Stimulated activated CD4-positive, alpha-beta T cell treated with anti-CD3 and anti-CD28 coated beads, Interleukin-15, amount 100 ng/mL, for 24 hours (primary cell): ENCODE data around the gene DNAAF2.
A peak's percentile ranks its signal among the peaks of the same experiment; 100 is the strongest.
"Not testable (repeated sequence)": the region's sequence is repeated elsewhere in the genome, so short reads cannot be mapped to it uniquely, and the experiment has no call there.

Source experiments
- DNase-seq: peaks from one replicate; pipeline ENCODE4 v3.0.0-alpha.2; 2020

DNAAF2 gene, protein sequence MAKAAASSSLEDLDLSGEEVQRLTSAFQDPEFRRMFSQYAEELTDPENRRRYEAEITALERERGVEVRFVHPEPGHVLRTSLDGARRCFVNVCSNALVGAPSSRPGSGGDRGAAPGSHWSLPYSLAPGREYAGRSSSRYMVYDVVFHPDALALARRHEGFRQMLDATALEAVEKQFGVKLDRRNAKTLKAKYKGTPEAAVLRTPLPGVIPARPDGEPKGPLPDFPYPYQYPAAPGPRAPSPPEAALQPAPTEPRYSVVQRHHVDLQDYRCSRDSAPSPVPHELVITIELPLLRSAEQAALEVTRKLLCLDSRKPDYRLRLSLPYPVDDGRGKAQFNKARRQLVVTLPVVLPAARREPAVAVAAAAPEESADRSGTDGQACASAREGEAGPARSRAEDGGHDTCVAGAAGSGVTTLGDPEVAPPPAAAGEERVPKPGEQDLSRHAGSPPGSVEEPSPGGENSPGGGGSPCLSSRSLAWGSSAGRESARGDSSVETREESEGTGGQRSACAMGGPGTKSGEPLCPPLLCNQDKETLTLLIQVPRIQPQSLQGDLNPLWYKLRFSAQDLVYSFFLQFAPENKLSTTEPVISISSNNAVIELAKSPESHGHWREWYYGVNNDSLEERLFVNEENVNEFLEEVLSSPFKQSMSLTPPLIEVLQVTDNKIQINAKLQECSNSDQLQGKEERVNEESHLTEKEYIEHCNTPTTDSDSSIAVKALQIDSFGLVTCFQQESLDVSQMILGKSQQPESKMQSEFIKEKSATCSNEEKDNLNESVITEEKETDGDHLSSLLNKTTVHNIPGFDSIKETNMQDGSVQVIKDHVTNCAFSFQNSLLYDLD

DNA sequence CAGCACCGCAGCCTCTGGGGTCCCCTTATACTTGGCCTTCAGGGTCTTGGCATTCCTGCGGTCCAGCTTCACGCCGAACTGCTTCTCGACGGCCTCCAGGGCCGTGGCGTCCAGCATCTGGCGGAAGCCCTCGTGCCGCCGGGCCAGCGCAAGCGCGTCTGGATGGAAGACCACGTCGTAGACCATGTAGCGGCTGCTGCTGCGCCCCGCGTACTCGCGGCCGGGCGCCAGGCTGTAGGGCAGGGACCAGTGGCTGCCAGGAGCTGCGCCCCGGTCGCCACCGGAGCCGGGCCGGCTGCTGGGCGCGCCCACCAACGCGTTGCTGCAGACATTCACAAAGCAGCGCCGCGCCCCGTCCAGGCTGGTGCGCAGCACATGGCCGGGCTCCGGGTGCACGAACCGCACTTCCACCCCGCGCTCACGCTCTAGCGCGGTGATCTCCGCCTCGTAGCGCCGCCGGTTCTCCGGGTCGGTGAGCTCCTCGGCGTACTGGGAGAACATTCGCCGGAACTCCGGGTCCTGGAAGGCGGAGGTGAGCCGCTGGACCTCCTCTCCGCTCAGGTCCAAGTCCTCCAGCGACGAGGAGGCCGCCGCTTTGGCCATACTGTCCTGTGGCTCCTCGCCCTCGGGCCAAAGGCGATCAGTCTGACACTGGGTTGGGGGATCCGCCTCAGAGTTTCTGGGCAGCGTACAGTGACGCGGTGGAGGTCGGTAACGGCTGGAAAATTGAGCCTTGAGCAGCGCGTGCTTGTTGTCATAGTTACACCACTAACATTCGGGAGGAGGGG, at the start of gene DNAAF2:
TSS of gene DNAAF2 (minus strand) at position 698 of the 788 bp plus-strand sequence. CDS start at position 603, 95 bp downstream.
- DNase-seq = peak; percentile 68

DNA sequence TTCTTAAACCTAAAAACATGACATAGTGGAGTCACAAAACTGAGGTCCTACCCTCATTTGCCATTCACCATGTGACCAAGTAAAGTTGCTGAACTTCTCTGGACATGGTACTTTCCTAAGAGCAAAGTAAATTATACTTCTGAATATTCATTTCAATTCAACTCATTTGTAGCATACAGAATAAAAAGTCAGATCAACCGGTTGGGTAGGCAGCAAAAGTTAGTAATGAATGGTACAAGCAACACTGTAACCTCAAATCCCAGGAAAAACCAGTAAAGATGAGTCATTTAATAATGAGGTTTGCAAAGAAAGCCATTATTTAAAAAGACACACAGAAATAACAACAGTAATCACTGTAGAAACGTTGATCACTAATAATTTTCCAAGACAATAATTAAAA, 44.2 kb upstream of the DNAAF2 start:
- DNase-seq = no peak

DNA sequence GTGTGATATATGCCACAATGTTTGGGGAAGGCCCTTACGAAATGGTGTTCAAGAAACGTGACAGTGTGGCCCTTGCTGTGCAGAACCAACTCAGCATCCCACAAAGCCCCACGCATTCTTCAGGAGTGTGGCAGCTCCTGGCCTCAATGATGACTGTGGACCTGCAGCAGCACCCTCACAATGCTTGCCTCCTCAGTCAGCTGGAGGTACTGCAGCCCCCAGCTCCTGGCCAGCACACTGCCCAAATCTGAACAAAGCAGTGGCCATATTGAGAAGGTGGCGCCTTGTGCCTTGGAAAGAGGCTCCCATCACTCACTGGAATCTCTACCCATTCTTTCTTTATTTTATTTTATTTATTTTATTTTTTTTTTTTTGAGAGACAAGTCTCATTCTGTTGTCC, 42.6 kb upstream of the DNAAF2 start:
- peak; percentile 10 for DNase-seq

DNA sequence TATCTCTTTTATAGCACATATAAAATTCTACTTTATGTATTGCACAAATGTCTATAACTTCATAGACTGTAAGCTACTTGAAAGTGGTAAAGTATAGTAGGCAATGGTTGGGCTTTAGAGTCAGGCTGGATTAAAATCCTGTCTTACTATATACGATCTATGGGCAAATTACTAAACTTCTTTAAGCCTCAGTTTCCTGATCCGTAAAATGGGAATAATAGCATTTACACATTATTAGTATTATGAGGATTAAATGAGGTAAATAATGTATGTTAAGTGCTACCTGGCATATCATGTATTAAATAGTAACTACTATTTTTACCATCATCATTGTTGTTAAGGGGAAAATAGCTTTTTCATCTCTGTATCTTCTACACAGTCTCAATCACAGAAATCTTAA, 38.5 kb upstream of the DNAAF2 start:
- no peak for DNase-seq

DNA sequence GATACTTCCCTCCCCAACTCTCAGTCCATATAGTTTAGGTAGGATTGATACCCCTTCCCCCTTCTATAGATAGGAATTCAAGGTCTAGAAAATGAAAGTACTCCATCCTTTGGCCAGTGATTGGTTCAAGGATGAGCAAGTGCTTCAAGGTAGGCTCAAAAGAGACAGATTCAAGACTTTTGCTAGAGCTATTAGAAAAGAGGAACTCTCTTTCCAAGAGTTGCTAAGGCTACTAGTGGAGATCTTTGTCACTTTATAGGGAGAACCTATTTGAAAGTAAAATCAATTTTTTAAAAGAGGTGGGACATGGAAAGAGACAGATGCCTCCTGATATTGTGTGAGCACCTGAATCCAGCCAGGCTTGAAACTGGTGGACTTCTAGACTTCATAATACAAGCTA, 35.4 kb upstream of the DNAAF2 start:
- DNase-seq = no peak

DNA sequence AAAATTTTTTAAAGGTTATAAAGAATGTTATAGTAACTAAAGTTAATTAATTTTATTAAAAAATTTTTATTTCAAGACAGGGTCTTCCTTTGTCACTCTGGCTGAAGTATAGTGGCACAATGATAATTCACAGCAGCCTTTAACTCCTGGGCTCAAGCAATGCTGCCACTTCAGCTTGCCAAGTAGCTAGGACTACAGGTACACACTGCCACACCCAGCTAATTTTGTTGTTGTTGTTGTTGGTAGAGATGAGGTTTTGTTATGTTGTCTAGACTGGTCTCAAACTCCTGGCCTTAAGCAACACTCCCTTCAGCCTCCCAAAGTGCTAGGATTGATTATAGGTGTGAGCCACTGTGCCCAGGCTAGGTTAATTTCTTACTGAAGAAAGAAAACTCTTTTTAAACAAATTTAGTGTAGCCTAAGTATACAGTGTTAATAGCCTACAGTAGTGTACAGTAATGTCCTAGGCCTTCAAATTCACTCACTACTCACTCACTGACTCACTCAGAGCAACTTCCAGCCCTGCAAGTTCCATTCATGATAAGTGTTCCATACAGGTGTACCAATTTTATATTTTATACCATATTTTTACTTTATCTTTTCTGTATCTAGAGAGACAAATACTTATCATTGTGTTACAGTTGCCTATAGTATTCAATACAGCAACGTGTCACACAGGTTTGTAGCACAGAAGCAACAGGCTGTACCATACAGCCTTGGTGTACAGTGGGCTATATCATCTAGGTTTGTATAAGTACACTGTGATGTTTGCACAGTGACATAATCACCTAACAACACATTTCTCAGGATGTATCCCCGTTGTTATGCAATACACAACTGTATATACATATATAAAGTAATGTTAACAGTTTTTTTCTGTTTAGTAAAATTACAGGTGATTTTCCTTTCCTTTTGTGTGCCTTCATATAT, 24.7 kb upstream of the DNAAF2 start:
- DNase-seq = no peak

DNA sequence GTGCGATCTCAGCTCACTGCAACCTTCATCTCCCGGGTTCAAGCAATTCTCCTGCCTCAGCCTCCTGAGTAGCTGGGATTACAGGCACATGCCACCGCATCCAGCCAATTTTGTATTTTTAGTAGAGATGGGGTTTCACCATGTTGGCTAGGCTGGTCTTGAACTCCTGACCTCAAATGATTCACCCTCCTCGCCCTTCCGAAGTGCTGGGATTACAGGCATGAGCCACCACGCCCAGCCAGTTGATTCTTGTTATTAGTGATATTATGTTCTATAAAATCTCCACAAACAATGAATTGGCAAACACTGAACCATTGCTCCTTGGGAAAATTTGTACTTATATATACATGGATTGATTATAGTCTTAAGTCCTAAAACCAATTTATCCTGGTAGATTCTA, 22.5 kb upstream of the DNAAF2 start:
- DNase-seq = not testable (repeated sequence)

DNA sequence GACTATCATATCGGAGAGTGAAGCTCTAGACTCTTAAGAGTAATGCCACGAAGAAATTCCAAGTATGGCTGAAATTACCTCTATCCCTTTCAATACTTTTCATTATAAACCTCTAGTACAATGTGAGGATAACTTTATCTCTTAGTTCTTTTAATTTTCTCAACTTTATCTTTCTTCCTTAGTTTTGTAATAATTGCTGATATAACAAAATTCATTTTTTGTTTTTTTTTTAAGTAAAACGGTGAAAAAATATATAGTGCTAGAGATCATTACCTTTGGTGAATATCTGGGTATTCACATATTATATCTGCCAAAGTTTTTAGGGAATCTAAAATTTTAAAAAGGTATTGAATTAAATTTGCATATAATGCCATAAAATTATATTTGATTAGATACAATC, 19.5 kb upstream of the DNAAF2 start:
- DNase-seq = no peak

DNA sequence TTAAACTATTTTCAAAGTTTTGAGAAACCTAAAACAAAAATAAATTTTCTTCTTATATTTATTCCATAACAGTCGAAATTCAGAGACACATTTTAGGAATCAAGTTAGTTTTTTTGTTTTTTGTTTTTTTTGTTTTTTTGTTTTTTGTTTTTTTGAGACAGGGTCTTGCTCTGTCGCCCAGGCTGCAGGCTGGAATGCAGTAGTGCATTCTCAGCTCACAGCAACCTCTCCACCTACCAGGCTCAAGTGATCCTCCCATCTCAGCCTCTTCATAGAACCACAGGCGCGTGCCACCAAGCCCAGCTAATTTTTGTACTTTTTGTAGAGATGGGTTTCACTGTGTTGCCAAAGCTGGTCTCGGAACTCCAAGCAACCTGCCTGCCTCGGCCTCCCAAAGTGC, 18.5 kb upstream of the DNAAF2 start:
- DNase-seq = no peak

DNA sequence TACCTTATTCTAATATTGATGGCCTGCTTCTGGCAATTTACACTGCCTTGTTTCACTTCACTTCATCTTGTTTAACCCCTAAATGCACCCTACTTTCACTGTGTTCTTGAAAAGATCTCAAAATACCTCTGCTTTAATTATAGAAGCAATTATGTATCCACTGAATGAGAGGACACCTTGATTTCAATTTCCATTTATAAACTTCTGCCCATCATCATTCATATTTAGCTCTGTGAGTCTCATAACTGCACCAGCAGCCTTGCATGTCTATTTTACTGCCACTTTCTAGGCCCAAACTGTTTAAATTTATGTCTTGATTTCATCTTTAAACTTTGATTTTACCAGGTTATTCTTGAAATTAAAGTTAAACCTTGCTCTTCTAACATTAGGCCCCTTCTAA, 7.1 kb upstream of the DNAAF2 start:
- no peak for DNase-seq

DNA sequence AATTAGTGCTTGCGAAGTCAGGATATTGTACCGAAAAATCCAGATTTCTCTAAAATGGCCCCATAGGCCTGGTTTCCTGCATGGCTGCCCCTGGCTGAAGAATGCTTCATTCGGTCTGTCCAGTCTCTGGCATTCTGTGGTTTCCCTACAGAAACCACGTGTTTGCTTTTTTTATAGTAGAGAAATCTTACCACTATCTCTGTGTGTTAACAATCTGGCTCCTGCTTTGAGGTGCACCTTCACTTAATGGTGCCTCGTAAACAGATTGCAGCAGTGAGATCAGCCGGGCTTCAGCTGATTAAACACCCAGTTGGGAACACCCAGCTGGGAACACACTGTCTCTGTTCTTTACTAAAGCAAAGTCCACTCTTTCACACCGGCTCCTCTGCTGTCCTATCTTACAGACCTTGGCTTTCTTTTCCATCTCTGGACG, 6.7 kb upstream of the DNAAF2 start:
- DNase-seq = no peak

DNA sequence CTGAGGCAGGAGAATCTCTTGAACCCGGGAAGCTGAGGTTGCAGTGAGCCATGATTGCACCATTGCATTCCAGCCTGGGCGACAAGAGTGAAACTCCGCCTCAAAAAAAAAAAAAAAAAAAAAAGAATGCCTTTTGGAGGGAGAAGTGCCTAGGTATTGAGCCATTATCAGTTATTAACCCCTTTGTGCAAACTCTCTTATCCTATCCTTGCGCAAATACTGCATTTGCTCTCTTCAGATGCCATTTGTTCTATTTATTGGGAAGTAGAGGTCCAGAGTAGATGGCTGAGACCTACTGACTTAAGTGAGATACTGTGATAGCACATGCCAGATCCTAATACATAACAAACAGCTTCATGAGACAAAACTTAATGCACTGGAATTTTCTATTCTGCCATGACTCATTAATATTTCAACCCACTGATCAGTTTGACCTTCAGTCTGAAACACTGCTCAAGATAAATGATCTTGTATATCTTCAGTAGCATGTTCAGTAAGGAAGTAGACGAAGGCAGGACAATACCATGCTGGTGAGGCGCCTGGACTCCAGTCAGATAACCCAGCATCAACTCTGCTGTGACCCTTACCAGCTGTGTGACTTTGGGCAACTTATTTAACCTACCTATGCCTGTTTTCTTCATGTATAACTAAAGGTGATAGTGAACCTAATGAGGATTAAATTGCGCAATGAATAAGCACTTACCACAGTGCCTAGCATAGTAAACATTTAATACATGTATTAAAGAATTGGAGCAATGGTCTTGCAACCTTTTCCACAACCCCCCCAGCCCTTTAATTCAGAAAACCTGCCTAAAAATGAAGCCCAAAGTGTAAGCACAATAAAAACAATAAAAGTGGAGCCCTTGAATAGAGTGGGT, 5.7 kb upstream of the DNAAF2 start:
- no peak for DNase-seq

DNA sequence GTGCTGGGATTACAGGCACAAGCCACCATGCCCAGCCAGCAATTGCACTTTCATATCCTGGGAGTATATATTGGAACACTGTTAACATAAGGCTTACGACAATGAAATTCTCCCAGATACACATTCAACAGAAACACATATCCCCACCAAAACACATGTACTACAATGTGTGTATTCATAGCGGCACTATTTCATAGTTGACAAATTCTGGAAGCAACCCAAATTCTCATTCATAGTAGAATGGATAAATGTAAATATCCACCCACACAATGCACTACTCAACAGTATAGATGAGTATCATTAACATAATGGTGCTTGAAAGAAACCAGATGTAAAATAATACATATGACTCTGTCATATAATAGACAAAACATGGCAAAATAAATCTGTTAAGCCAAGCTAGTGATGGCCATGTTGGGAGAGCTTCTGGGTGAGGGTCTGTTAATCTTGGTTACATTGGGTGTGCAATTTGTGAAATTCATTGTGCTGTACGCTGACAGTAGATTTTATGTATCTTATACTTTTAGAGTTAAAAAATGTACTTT, 2.6 kb upstream of the DNAAF2 start:
- no peak for DNase-seq

DNA sequence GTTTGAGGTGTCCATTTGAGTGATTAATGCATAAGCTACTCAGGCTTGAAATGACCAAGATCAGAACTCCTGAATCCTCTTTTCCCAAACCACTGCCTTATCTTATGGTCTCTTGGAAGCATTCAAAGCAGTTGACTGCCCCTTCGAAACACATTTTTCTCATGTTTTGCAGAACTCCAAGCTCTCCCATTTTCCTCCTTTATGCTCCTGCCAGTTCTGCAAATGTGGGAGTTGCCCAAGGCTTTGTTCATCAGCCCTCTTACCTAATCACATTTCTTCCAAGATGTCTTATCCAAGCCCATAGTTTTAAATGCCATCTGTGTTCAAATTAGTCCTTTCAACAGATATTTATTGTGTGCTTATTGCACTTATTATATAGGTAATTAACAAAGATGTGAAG, 1.8 kb upstream of the DNAAF2 start:
- no peak for DNase-seq

DNA sequence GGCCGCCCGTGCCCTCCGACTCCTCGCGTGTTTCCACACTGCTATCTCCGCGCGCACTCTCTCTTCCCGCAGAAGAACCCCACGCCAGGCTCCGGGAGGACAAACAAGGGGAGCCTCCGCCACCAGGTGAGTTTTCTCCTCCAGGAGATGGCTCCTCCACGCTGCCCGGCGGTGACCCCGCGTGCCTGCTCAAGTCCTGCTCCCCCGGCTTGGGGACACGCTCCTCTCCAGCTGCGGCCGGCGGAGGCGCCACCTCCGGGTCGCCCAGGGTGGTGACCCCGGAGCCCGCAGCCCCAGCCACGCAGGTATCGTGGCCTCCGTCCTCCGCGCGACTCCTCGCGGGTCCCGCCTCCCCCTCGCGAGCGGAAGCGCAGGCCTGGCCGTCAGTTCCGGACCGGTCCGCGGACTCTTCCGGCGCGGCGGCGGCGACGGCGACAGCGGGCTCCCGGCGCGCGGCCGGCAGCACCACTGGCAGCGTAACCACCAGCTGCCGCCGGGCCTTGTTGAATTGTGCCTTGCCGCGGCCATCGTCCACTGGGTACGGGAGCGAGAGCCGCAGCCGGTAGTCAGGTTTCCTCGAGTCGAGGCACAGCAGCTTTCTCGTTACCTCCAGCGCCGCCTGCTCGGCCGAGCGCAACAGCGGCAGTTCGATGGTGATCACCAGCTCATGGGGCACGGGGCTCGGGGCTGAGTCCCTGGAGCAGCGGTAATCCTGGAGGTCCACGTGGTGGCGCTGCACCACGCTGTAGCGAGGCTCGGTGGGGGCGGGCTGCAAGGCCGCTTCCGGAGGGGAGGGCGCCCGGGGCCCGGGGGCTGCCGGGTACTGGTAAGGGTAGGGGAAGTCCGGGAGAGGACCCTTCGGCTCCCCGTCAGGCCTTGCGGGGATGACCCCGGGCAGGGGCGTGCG, 1.2 kb downstream of the DNAAF2 start:
- peak; percentile 96 for DNase-seq

DNA sequence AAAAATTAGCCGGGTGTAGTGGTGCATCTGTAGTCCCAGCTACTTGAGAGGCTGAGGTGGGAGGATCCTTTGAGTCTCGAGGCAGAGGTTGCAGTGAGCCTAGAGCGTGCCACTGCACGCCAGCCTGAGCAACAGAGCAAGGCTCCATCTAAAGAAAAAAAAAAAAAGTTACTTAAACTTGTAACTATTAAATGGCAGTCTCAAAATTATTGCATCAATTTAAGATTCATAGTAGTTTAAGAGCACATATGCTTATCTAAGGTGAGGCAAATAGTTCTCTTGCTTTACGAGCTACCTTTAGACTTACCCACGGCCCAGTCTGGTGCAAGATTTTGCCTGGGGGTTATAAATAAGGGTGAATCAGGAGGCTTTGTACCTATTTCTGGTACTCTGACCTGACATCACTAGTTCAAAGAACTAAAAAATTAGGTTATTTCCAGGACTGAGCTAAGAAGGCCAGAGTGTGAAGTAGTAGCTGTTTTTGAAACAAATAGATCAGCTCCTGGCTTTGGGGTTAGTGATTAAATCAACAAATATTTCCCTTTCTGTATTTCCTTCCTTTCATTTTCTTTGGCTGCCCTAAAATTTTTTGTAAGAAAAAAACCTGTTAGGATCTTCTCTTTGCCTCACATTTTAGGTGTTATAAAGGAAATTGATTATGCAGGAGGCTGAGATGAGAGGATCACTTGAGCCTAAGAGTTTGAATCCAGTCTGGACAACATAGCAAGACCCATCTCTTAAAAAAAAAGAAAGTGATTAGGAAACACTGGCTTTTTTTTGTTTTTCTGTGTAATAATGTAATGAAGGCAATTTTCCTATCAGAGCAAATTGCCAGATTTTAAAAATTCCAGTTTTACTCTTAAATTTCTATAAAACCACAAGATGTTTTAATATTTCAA, 10.9 kb downstream of the DNAAF2 start:
- no peak for DNase-seq

DNA sequence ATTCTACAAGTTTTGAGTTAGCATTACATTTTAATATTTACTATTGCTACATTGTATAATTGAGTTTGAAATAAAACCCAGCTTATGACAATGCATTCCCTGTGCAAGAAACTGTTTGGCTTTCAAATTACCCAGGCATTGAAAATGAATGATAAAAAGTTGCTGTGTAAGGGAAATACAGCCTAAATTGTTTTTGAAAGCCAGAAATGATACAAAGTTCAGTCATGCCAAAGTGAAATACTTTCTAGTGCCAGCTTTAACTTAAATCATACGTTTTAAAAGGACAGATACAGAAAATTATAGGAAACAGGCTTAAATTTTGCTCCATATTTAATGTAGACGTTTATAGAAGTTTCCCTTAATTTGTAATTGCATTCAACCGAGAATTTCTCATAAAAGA, 11.7 kb downstream of the DNAAF2 start:
- DNase-seq = no peak

DNA sequence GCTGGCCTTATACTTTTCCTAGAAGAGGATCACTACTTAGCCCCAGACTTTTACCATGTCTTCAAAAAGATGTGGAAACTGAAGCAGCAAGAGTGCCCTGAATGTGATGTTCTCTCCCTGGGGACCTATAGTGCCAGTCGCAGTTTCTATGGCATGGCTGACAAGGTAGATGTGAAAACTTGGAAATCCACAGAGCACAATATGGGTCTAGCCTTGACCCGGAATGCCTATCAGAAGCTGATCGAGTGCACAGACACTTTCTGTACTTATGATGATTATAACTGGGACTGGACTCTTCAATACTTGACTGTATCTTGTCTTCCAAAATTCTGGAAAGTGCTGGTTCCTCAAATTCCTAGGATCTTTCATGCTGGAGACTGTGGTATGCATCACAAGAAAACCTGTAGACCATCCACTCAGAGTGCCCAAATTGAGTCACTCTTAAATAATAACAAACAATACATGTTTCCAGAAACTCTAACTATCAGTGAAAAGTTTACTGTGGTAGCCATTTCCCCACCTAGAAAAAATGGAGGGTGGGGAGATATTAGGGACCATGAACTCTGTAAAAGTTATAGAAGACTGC, 12.9 kb downstream of the DNAAF2 start:
- DNase-seq = no peak
